GM18951 (cell line): ENCODE measurements around the gene GPR137B.
A peak's percentile ranks its signal among the peaks of the same experiment; 100 is the strongest.
"Not testable (repeated sequence)": the region's sequence is repeated elsewhere in the genome, so short reads cannot be mapped to it uniquely, and the experiment has no call there.

Experiments
- POLR2A ChIP-seq: IDR thresholded peaks from 4 replicates; pipeline ENCODE4 v1.6.1; 2011; ENCODE audit warnings: mild to moderate bottlenecking; ENCODE audit not compliant: insufficient read length, insufficient read depth; ENCODE audit errors: extremely low read depth
- in situ Hi-C: fragments of 300-500 bp; cut with MboI; formaldehyde crosslinking; loops from one replicate; pipeline ENCODE4 v1.12.0; 2022; ENCODE audit warnings: low sequenced_read_pairs, mixed read lengths, inconsistent platforms; ENCODE audit not compliant: unreplicated experiment

GPR137B gene

GRCh38 chr1:236179634-236180033, 37.3 kb downstream of the GPR137B start:
- no peak for TF ChIP-seq POLR2A
- in situ Hi-C loops: no loop called here

GRCh38 chr1:236181059-236181458, 38.7 kb downstream of the GPR137B start:
- in situ Hi-C loops: no loop called here
- TF ChIP-seq POLR2A: no peak

- in situ Hi-C loops: no loop called here
Measured at GRCh38 chr1:236185687-236186086, 43.3 kb downstream of the GPR137B start.

GRCh38 chr1:236186471-236186870, 44.1 kb downstream of the GPR137B start:
- in situ Hi-C loops: not testable (repeated sequence)

More at GRCh38 chr1:236185687-236186086, 43.3 kb downstream of the GPR137B start:
- no peak for TF ChIP-seq POLR2A

- in situ Hi-C loops: not testable (repeated sequence)
Measured at GRCh38 chr1:236188084-236188483, 45.7 kb downstream of the GPR137B start.

GRCh38 chr1:236193184-236193583, 50.8 kb downstream of the GPR137B start:
- no peak for TF ChIP-seq POLR2A
- in situ Hi-C loops: no loop called here

DNA sequence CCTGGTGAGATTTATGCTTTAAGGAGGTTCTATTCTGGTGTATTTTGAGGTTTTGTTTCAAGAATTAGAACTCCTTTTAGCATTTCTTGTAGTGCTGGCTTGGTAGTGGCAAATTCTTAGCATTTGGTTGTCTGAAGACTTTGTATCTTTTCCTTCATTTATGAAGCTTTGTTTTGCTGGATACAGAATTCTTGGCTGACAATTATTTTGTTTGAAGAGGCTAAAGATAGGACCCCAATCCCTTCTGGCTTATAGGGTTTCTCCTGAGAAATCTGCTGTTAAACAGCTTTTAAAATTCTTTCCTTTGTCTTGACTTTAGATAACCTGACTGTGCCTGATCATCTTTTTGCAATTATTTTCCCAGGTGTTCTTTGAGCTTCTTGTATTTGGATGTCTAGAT, 58.6 kb downstream of the GPR137B start:
- no peak for TF ChIP-seq POLR2A
- in situ Hi-C loops: no loop called here

- TF ChIP-seq POLR2A: no peak
- in situ Hi-C loops: no loop called here
Measured at GRCh38 chr1:236201786-236202185, 59.4 kb downstream of the GPR137B start.

DNA sequence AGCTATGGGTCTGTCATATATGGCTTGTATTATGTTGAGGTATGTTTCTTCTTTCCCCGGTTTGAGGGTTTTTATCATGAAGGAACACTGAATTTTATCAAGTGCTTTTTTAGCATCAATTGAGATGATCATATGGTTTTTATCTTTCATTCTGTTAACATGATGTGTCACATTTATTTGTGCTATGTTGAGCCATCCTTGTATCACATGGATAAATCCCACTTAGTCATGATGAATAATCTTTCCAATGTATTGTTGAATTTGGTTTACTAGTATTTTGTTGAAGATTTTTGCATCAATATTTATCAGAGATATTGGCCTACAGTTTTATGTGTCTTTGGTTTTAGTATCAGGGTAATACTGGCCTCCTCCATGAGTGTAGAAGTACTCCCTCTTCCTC, 61.7 kb downstream of the GPR137B start:
- in situ Hi-C loops: no loop called here
- TF ChIP-seq POLR2A: no peak

GRCh38 chr1:236204656-236205055, 62.3 kb downstream of the GPR137B start:
- in situ Hi-C loops: no loop called here
- no peak for TF ChIP-seq POLR2A

GRCh38 chr1:236206548-236206947, 64.2 kb downstream of the GPR137B start:
- TF ChIP-seq POLR2A: no peak

DNA sequence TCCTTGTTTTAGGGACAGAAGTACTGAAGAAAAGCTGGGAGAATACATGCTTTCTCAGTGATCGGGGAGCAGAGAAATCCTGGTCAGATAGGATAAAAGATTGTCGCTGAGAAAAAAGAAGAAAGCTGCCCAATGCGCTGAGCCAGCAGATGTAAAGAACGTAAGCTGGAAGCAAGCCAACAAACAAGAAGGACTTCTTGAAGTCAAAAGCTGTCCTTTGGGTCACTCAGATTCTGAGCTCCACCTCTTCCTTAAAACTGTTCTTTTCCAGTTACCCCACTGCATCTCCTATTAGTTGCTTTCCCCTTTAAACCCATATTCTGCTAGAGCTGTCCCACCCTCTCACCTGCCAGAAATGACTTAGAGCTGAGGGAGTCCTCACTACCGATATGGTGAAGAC, 64.8 kb downstream of the GPR137B start:
- in situ Hi-C loops: no loop called here

More at GRCh38 chr1:236206548-236206947, 64.2 kb downstream of the GPR137B start:
- in situ Hi-C loops: no loop called here

GRCh38 chr1:236207569-236207968, 65.2 kb downstream of the GPR137B start:
- TF ChIP-seq POLR2A: no peak
- in situ Hi-C loops: no loop called here

More for the DNA sequence above, 64.8 kb downstream of the GPR137B start:
- TF ChIP-seq POLR2A: no peak

DNA sequence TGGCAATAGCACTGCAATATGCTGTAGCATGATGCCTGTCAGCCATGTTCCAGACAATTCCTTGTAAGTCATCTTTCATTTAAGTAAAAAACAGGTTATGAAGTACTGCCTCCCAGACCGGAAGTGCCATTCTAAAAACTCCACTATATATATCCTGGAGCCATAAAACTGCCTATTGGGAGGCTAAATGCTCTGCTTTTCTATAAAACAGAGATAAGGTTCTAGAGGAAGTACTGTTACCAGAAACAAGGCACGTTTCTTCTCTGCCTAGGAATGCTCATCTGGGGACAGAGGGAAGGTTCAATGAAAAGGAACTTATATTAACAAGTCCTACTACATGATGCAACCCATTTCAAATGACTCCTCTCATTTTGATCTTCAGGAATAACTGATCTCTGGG, 66.8 kb downstream of the GPR137B start:
- in situ Hi-C loops: no loop called here
- TF ChIP-seq POLR2A: no peak

- in situ Hi-C loops: no loop called here
- no peak for TF ChIP-seq POLR2A
Measured at GRCh38 chr1:236209713-236210112, 67.4 kb downstream of the GPR137B start.

DNA sequence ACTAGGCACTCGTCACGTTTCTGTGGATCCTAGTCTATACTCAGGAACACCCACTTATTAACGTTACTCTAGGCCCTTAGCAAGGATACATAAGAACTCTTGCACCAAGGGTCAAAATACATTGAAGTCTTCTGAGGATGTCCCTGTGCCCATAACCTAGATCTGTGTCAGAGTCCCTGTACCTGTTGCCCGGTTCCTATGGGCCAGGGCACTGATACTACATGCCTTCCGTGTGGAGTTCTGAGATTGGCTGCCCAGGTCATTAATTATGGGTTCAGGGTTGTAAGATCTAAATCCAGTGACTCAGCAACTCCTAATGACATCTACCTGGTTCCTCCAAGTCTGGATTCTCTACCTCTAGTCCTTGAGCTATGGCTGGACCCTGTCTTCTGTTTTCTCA, 69.5 kb downstream of the GPR137B start:
- peak; percentile 13 for TF ChIP-seq POLR2A
- in situ Hi-C loops: no loop called here

- in situ Hi-C loops: no loop called here
- no peak for TF ChIP-seq POLR2A
Measured at GRCh38 chr1:236213534-236213933, 71.2 kb downstream of the GPR137B start.
